Hepatocyte (in vitro differentiated cells): Measurements from ENCODE around the gene RBMS1.

Experiments used
- EZH2 ChIP-seq: fragments of 200-600 bp; sonication (generic); IDR thresholded peaks from 2 replicates; pipeline ENCODE4 v1.6.1; 2016; ENCODE audit warnings: antibody characterized with exemption, mild to moderate bottlenecking, borderline replicate concordance
- TF ChIP-seq, protein P1 (sequence below): fragments of 200-600 bp; sonication (generic); IDR thresholded peaks from 2 replicates; pipeline ENCODE4 v1.5.1; 2016; ENCODE audit warnings: antibody characterized with exemption, mild to moderate bottlenecking; ENCODE audit not compliant: poor library complexity

DNA sequence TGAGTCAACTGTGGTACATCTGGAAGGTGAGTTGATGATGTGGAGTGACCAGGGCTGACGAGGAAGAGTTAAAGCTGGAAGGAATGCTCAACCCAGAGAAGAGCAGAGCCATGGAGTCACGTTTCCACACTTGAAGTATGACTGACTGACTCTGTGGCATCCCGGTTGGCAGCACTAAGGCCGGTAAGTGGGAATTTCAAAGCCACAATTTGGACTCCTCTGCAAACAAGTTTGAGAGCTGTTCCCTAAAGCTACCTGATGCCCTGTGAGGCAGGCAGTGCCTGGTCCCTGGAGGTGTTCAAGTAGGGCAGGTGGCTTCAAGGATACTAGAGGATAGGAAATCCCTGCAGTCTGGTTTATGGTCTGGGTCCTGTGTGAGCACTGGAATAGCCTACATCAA is 224.2 kb downstream of the RBMS1 start:
- no peak for TF ChIP-seq EZH2
- TF ChIP-seq, protein P1, sequence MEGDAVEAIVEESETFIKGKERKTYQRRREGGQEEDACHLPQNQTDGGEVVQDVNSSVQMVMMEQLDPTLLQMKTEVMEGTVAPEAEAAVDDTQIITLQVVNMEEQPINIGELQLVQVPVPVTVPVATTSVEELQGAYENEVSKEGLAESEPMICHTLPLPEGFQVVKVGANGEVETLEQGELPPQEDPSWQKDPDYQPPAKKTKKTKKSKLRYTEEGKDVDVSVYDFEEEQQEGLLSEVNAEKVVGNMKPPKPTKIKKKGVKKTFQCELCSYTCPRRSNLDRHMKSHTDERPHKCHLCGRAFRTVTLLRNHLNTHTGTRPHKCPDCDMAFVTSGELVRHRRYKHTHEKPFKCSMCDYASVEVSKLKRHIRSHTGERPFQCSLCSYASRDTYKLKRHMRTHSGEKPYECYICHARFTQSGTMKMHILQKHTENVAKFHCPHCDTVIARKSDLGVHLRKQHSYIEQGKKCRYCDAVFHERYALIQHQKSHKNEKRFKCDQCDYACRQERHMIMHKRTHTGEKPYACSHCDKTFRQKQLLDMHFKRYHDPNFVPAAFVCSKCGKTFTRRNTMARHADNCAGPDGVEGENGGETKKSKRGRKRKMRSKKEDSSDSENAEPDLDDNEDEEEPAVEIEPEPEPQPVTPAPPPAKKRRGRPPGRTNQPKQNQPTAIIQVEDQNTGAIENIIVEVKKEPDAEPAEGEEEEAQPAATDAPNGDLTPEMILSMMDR: no peak
